CMK (cell line): ENCODE measurements around the gene KNL1.
"Not testable (repeated sequence)": the region's sequence is repeated elsewhere in the genome, so short reads cannot be mapped to it uniquely, and the experiment has no call there.

Source experiments
- DNase-seq: peaks from one replicate; pipeline ENCODE4 v3.0.0-alpha.2; 2010; ENCODE audit warnings: low read depth

The KNL1 gene

DNA sequence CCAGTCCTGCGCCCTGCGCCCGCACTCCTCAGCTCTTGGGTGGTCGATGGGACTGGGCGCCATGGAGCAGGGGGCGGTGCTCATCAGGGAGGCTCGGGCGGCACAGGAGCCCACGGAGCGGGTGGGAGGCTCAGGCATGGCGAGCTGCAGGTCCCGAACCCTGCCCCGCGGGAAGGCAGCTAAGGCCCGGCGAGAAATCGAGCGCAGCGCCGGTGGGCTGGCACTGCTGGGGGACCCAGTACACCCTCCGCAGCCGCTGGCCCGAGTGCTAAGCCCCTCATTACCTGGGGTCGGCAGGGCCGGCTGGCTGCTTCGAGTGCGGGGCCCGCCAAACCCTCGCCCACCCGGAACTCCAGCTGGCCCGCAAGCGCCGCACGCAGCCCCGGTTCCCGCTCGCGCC, 82.9 kb downstream of the KNL1 start:
- DNase-seq, result not testable (repeated sequence)

DNA sequence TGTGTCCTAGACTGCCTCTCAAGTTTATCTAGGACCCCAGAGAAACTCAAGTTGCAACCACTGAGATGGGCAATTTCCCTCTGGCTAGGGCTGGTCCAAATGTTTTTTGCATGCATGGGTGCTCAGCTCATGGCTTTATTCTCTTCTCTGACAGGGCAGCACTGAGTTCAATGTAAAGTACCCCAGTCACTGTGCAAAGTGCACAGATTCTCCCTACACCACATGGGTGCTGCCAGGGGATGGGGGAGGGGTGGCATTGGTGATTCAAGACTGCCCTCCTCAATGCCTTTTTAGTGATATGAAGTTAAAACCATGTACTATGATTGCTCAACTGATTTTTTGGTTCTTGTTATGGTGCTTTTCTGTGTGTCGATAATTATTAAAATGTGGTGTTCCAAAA, 86.1 kb downstream of the KNL1 start:
- no peak for DNase-seq

DNA sequence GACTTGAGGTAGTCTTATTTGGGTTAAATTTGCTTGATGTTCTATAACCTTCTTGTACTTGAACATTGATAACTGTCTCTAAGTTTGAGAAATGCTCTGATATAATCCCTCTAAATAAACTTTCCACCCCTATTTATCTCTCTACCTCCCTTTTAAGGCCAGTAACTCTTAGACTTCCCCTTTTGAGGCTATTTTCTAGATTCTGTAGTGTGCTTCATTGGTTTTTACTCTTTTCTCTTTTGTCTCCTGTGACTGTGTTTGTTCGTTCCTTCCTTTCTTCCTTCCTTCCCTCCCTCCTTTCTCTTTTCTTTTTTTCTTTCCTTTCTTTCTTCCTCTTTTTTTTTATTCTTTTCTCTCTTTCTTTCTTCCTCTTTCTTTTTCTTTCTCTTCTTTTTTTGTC, 86.9 kb downstream of the KNL1 start:
- not testable (repeated sequence) for DNase-seq

DNA sequence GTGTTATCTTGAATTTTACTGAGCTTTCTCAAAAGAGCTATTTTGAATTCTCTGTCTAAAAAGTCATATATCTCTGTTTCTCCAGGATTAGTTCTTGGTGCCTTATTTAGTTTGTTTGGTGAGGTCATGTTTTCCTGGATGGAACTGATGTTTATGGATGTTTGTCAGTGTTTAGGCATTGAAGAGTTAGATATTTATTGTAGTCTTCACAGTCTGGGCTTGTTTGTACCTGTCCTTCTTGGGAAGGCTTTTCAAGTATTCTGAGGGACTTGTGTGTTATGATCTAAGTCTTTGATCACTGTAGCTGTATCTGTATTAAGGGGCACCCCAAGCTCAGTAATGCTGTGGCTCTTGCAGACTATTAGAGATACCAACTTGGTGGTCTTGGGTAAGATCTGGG, 90.3 kb downstream of the KNL1 start:
- DNase-seq, result no peak

DNA sequence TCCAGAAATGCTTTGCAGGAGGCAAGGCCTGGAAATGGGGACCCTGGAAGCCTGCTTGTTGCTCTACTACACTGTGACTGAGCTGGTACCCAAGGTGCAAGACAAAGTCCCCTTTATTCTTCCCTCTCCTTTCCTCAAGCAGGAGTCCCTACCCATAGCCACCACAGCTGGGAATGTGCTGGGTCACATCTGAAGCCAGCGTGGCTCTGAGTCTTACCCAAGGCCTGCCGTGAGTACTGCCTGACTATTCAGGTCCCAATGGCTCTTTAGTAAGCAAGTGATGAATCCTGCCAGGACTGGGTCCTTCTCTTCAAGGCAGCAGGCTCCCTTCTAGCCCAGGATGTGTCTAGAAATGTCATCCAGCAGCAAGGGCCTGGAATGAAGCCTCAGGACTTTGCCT, 91.3 kb downstream of the KNL1 start:
- DNase-seq, result no peak

DNA sequence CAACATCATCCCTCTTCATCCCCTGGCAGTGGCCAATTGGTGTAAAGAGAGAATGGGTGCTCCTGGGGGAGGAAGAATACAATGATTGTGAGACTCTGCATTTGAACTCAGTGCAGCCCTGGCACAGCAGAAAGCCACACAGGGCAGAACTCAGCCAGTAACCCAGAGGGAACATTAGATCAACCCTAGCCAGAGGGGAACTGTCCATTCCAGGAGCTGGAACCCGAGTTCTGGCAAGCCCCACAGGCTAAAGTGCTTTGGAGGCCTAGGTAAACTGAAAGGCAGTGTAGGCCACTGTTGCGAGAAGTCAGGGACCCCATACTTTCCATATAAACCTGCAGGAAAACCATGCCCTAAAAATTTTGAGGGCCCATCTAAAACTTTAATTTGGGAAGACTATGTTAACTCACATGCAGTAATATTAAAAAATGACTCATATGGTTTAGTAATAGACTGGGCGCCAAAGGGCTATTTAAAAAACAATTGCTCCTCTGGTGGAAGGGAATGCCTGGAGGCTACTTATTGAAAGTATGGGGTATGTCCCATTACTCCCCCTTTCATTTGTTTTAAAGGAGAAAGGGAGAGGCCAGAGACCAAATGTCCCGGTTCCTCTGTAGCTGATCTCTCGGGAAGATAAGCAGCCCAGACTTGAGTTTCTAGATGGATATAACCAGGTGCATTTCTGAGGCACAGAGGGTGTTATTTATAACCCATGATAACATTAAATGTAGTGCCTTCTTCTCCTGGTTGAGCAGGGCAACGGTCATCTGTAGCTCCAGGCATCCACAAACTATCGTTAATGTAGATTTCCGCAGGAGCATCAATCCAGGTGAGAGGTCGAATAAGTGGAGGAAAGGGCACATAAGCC, 95.1 kb downstream of the KNL1 start:
- DNase-seq, result no peak

DNA sequence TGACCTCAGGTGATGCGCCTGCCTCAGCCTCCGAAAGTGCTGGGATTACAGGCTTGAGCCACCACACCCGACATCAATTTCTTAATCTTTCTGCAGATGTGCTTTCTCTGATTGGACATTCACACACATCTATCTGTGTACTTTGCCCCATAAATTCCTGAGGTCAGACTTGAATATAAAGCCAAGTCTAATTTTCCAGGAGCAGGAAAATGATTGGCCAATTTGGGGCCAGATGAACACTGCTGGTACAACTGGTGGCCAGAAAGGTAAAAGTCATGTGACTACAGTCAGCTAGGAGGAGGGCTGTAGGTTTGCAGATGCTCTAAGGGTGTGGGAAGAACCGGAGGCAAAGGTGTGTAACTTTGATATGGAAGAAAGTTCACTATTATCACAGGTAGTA, 97.7 kb downstream of the KNL1 start:
- DNase-seq, result no peak

DNA sequence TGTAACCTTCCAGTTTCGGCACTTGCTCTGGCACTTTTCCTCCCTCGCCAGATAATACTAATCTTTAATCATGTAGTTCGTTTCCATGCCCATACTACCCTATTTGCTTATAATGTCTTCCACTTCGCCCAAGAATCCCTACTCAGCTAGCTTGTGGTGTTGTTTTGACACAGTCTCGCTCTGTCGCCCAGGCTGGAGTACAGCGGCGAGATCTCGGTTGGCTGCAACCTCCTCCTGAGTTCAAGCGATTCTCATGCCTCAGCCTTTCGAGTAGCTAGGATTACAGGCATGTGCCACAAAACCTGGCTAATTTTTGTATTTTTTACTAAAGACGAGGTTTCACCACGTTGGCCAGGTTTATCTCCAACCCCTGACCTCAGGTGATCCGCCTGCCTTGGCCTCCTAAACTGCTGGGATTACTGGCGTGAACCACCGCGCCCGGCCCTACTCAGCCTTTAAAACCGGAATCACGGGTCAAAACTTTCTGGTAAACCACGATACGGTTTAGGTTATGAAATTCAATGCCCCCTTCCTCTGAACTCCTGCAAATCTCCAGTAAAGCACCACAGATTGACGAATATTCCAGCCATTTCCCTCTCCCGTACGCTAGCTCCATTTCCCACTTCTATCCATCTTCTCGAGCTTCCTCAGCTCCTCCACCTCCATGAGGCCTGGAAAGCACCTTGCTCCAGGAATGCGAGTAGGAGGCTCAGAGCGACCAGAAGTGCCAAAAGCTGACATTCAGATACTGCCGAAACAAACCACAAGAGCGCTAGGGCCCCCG, 100.0 kb downstream of the KNL1 start:
- DNase-seq, result no peak

DNA sequence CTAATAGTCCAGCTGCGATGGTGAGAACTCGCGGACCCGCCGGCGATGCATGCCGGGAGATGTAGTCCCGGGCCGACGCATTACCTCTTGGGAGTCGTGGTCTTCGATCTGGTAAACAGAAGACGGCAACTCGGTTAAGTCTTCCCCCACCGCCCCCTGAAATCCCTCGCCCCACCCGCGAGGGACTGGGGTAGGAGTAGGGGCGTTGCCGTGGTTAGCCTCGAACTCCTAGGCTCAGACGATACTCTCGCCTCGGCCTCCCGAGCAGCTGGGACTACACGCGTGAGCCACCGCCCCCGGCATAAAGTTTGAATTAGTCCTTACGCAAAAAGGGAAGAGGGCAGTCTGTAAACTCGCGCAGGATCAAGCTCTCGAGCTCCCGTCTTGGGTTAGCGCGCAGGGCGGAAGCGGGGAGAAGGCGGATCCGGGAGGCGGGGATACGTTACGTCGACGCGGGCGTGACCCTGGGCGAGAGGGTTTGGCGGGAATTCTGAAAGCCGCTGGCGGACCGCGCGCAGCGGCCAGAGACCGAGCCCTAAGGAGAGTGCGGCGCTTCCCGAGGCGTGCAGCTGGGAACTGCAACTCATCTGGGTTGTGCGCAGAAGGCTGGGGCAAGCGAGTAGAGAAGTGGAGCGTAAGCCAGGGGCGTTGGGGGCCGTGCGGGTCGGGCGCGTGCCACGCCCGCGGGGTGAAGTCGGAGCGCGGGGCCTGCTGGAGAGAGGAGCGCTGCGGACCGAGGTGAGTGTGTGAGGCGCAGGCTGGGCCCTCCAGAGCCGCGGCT, 100.8 kb downstream of the KNL1 start, which contains the start of gene RAD51:
TSS of gene RAD51 (plus strand) at position 487 of the 781 bp plus-strand sequence. CDS start 3,585 bp downstream, outside the sequence.
- DNase-seq, result peak; percentile 81

DNA sequence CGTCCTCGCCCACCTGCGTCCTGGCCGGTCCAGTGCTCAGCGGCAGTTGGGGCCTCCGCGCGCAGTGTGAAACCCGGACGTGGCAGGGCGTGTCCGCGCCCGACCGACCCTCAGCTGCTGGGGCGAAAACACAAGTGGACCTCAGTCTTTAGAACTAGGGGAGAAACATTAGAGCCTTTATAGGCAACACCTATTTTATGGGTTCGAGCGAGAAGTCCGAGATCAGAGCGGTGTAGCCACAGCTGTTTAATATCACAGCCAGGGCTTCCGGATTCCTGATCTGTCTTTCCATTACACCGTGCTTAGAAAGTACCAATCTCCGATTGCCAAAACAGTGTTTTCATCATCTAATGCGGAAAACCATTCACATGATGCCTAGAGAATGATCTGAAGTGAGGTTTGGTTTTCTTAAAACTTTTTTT, 101.4 kb downstream of the KNL1 start:
- no peak for DNase-seq

DNA sequence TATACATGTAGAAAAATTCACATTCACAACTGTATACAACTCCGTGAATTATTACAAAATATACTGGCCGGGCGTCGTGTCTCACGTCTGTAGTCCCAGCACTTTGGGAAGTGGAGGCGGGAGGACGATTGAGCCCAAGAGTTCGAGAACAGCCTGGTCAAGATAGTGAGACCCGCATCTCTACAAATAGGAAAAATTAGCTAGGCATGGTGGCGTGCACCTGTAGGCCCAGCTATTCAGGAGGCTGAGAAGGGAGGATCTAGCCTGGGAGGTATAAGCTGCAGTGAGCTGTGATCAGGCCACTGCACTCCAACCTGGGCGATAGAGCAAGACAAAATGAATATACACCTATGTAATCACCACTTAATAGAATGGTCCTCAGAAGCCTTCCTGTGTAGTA, 102.2 kb downstream of the KNL1 start:
- no peak for DNase-seq

DNA sequence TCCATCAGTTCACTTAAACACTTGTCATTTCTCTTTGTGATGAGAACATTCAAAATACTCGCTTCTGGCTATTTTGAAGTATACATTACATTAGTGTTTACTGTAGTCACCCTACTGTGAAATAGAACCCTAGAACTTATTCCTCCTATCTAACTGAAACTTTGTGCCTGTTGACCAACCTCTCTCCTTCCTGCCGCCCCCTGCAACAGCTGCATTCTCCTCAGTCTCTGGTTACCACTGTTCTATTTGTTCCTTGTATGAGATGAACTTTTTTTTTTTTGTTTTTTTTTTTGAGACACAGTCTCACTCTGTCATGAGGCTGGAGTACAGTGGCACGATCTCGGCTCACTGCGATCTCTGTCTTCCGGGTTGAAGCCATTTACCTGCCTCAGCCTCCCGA, 103.9 kb downstream of the KNL1 start:
- DNase-seq, result no peak

DNA sequence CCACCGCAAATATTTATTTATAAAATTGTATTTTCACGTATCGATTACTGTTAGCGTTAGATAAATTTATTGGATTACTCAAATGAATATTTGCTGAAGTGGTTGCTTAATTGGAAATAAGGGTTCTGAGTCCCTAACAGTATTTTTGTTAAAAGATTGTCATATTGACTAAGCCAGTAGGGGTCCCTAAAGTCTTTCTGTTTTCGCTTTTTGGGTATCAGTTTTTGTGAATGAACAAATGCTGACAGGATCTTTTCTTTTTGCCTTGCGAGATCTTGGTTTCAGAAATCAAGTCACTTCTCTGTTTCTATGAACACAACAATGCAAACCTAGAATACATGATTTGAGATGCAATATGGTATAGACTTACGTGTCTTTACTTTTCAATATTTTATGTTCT, 108.0 kb downstream of the KNL1 start:
- no peak for DNase-seq

DNA sequence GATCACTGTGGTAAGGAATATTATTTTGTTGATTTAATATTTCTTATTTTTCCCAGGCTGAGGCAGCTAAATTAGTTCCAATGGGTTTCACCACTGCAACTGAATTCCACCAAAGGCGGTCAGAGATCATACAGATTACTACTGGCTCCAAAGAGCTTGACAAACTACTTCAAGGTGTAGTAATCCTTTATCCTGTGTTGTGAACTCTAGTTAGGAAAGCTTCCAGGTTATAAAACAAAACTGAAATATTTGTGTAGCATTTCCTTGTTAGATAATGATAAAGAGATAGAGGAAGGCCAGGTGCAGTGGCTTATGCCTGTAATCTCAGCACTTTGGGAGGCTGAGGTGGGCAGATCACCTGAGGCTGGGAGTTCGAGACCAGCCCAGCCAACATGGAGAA, 112.1 kb downstream of the KNL1 start:
- DNase-seq, result no peak
